Bronchial smooth muscle cell (primary cell): ENCODE data around the gene SIK1. TPM values are rescaled to one million over a fixed set of nuclear protein-coding genes. Genes with fewer than 3 reads are reported as not detected.

Experiments used
- total RNA-seq: library from RNA; depleted of rRNA; stranded (reverse); fragments of >200 nt; gene quantifications from 2 replicates; pipeline ENCODE4 v1.2.1, GENCODE V29; 2014

Gene SIK1
- 0.32 and 0.52 TPM in 2 replicates for total RNA-seq

GRCh38 chr21:43426404-43427241 is at the start of gene SIK1:
Gene SIK1 (minus strand): TSS chr21:43427131. CDS start chr21:43426178, 953 bp downstream.

Other genes with a start within 250 kb of the SIK1 start
- 0.77 and 1.6 TPM in 2 replicates for gene HSF2BP, start 232.4 kb upstream of the SIK1 start, total RNA-seq
- gene RRP1B, start 232.4 kb upstream of the SIK1 start, total RNA-seq: 10.5 and 11.8 TPM in 2 replicates